HepG2 (cell line): ENCODE data around the gene ANGPTL2. TPM values are rescaled to one million over a fixed set of nuclear protein-coding genes. Genes with fewer than 3 reads are reported as not detected.

Experiments
- ATAC-seq: fragments of 200-7000 bp; cut with Tn5 transposase; 3 replicates; pipeline ENCODE4 v1.9.1; 2020; ENCODE audit warnings: mild to moderate bottlenecking, moderate library complexity
- BruUV-seq: library from RNA; stranded (reverse); fragments of 400-500 nt; replicated peaks from 2 replicates; lab custom pipeline; 2021; lab: Mats Ljungman, UMichigan
- CTCF ChIA-PET: fragments of 300-600 bp; formaldehyde crosslinking; extraction: SDS; loops from one replicate; lab custom pipeline; 2021; ENCODE audit warnings: low total read pairs, inconsistent platforms, low intra/inter-chr PET ratio; lab: Yijun Ruan, JAX
- POLR2A ChIA-PET: fragments of 350-600 bp; sonication (Branson Sonifier 250); formaldehyde crosslinking; loops from one replicate; lab custom pipeline; 2020; ENCODE audit warnings: antibody characterized with exemption, inconsistent platforms; lab: Yijun Ruan, JAX
- DNase-seq: peaks from one replicate; pipeline ENCODE4 v3.0.0-alpha.2; 2015; ENCODE audit warnings: low spot score
- FAIRE-seq: peaks from 3 replicates; lab custom pipeline; 2011; peaks lifted over from hg19 to GRCh38; lab: Jason Lieb, UNC
- H2AFZ ChIP-seq: one replicate; pipeline ENCODE4 v1.6.1; 2011; ENCODE audit warnings: low read length, inconsistent platforms
- H3K27ac ChIP-seq: fragments of 300-600 bp; 3 replicates; pipeline ENCODE4 v1.8.0; 2011; ENCODE audit warnings: mixed run types, mild to moderate bottlenecking, mixed read lengths, low read length, inconsistent platforms; ENCODE audit not compliant: insufficient read depth; ENCODE audit errors: extremely low read length
- H3K27me3 ChIP-seq, 2 experiments: fragments of 200-600 bp in 1 of 2; 2 replicates in 1 of 2; 3 replicates in 1 of 2; pipeline versions ENCODE4 v1.6.0 to v1.8.0; 2011; ENCODE audit warnings: low read length in 2 of 2, mild to moderate bottlenecking in 2 of 2, moderate library complexity in 2 of 2, inconsistent platforms in 1 of 2; ENCODE audit not compliant: insufficient read depth in 2 of 2, control insufficient read depth in 1 of 2
- H3K36me3 ChIP-seq, 2 experiments: fragments of 200-600 bp in 1 of 2; replicated peaks in 1 of 2; 2 replicates in 1 of 2; 3 replicates in 1 of 2; pipeline versions ENCODE4 v1.5.1 to v1.8.0; 2011; ENCODE audit warnings: low read length in 2 of 2, inconsistent platforms in 1 of 2; ENCODE audit not compliant: insufficient read depth in 2 of 2, control insufficient read depth in 1 of 2
- H3K4me1 ChIP-seq: 2 replicates; pipeline ENCODE4 v1.5.1; 2012; ENCODE audit warnings: low read length, inconsistent platforms; ENCODE audit not compliant: insufficient read depth
- H3K4me2 ChIP-seq: 2 replicates; pipeline ENCODE4 v1.6.0; 2011; ENCODE audit warnings: low read depth, low read length, inconsistent platforms
- H3K4me3 ChIP-seq, 3 experiments: fragments of 200-600 bp in 1 of 3; sonication (generic), shearing (Covaris generic) in 1 of 3; replicated peaks in 1 of 3; 2 replicates each; pipeline ENCODE4 v1.5.1; 2011 to 2016; ENCODE audit warnings: low read length in 3 of 3, inconsistent platforms in 2 of 3, low read depth in 2 of 3, mild to moderate bottlenecking in 2 of 3, control low read depth in 1 of 3, mixed read lengths in 1 of 3; ENCODE audit not compliant: insufficient read depth in 1 of 3
- H3K79me2 ChIP-seq: one replicate; pipeline ENCODE4 v1.6.1; 2011; ENCODE audit warnings: low read length, inconsistent platforms; ENCODE audit not compliant: insufficient read depth
- H3K9ac ChIP-seq: 2 replicates; pipeline ENCODE4 v1.6.0; 2011; ENCODE audit warnings: mild to moderate bottlenecking, low read depth, low read length, inconsistent platforms; ENCODE audit not compliant: insufficient read depth
- H3K9me3 ChIP-seq: 2 replicates; pipeline ENCODE4 v1.5.1; 2012; ENCODE audit warnings: mild to moderate bottlenecking, low read length
- H4K20me1 ChIP-seq: 2 replicates; pipeline ENCODE4 v1.6.0; 2011; ENCODE audit warnings: inconsistent platforms, mild to moderate bottlenecking, low read length, moderate library complexity; ENCODE audit not compliant: insufficient read depth
- EZH2 ChIP-seq: conservative IDR thresholded peaks from 2 replicates; pipeline ENCODE4 v1.6.1; 2012; ENCODE audit warnings: mild to moderate bottlenecking, low read depth, low read length, moderate library complexity
- PAXIP1 ChIP-seq: sonication (generic); formaldehyde crosslinking; conservative IDR thresholded peaks from 2 replicates; pipeline ENCODE4 v1.4.0; 2020; ENCODE audit warnings: mild to moderate bottlenecking, missing genetic modification reagents, moderate library complexity
- YY1 ChIP-seq: IDR thresholded peaks from 2 replicates; pipeline ENCODE4 v1.6.1; 2011; ENCODE audit warnings: low read length, low read depth, moderate library complexity, mild to moderate bottlenecking; ENCODE audit not compliant: insufficient read depth, insufficient replicate concordance
- ZFX ChIP-seq: sonication (generic); formaldehyde crosslinking; IDR thresholded peaks from 2 replicates; pipeline ENCODE4 v1.4.0; 2020; ENCODE audit warnings: mild to moderate bottlenecking, low read depth, missing genetic modification reagents, moderate library complexity
- ZNF124 ChIP-seq: sonication (generic); formaldehyde crosslinking; IDR thresholded peaks from 2 replicates; pipeline ENCODE4 v1.4.0; 2020; ENCODE audit warnings: missing genetic modification reagents
- ZNF207 ChIP-seq: fragments of 450-650 bp; IDR thresholded peaks from 2 replicates; pipeline ENCODE4 v1.6.1; 2016; ENCODE audit warnings: antibody characterized with exemption, borderline replicate concordance
- ZNF558 ChIP-seq: sonication (generic); formaldehyde crosslinking; IDR thresholded peaks from 2 replicates; pipeline ENCODE4 v1.9.0; 2022; ENCODE audit warnings: mild to moderate bottlenecking, missing genetic modification reagents, borderline replicate concordance
- ZNF564 ChIP-seq: sonication (generic); formaldehyde crosslinking; IDR thresholded peaks from 2 replicates; pipeline ENCODE4 v1.8.1; 2023; ENCODE audit warnings: mild to moderate bottlenecking, missing genetic modification reagents
- WGBS: methylation state at CpG from one replicate; pipeline ENCODE4 v1.1.6; 2017; ENCODE audit warnings: low lambda C conversion rate; 5-methylcytosine and 5-hydroxymethylcytosine counted together
- in situ Hi-C: cut with HindIII; loops from 2 replicates; pipeline ENCODE4 v1.10.0; 2017; ENCODE audit warnings: low pct_unique_long_range_greater_than_20kb; ENCODE audit not compliant: extremely low pct_ligation_motif_present
- intact Hi-C: fragments of 100-400 bp; cut with micrococcal nuclease; formaldehyde crosslinking; loops from one replicate; pipeline ENCODE4 v1.10.0; 2022; ENCODE audit not compliant: unreplicated experiment
- polyA plus RNA-seq, 8 experiments: library from polyadenylated mRNA; depleted of rRNA in 3 of 8; stranded (reverse) in 7 of 8; unstranded in 1 of 8; fragments of >200 nt; fragmentation: Illumina TruSeq in 4 of 8; extraction: Trizol in 4 of 8; gene quantifications; 2 replicates each; pipeline versions ENCODE4 v1.2.1 to v1.2.3, GENCODE V29; 2011 to 2016; ENCODE audit warnings: low read depth in 4 of 8, missing spikeins in 1 of 8, mixed read lengths in 1 of 8; ENCODE audit not compliant: insufficient read depth in 1 of 8
- total RNA-seq, 5 experiments: library from RNA; depleted of rRNA; stranded (reverse); fragments of >200 nt; fragmentation: Illumina TruSeq; extraction: Trizol; gene quantifications; 2 replicates each; pipeline ENCODE4 v1.2.3, GENCODE V29; 2016; ENCODE audit warnings: low read depth in 1 of 5

The ANGPTL2 gene
- total and polyA plus RNA-seq, 2 of the 13 experiments (the other 11 are each of a cell fraction or from before 2014, with no cell fraction given): 0.91 to 21.0 TPM

- no peak overlapping the region for H2AFZ ChIP-seq
- H3K4me3 ChIP-seq: no peak overlapping the region
- no peak overlapping the region for H3K27ac ChIP-seq
- no peaks in the 10 kb centered on the region for H3K27me3 ChIP-seq
- H3K36me3 ChIP-seq: no peaks in the 10 kb centered on the region
- ATAC-seq (no peak), DNase-seq (no peak), FAIRE-seq (no peak)
- H3K4me2 ChIP-seq: no peak overlapping the region
- WGBS: 83% methylated on average over 5 of the region's 5 CpGs
- H3K9ac ChIP-seq: no peak overlapping the region
- no peaks in the 10 kb centered on the region for H3K4me1 ChIP-seq
- intact Hi-C loops: no loop called here
- no TSS peak for BruUV-seq
- ChIA-PET POLR2A (no interaction called here), CTCF (no interaction called here)
- in situ Hi-C loops: no loop called here
- no peak for TF ChIP-seq PAXIP1
- TF ChIP-seq ZNF564 (CRISPR knock-in tag): no peak
- TF ChIP-seq ZNF207: no peak
- no peak for TF ChIP-seq ZNF558
- TF ChIP-seq ZFX (CRISPR knock-in tag): no peak
- no peak for TF ChIP-seq EZH2
- no peak for TF ChIP-seq ZNF124 (CRISPR knock-in tag)
- TF ChIP-seq YY1: no peak
- no peaks in the 10 kb centered on the region for H3K79me2 ChIP-seq
- no peaks in the 10 kb centered on the region for H3K9me3 ChIP-seq
- no peaks in the 10 kb centered on the region for H4K20me1 ChIP-seq
These were observed 83.9 kb downstream of the ANGPTL2 start for GRCh38 chr9:127038531-127038930.

Other genes starting within 250 kb of the ANGPTL2 start
- 2.2 and 3.7 TPM in 2 replicates for gene RALGPS1, start 207.9 kb downstream of the ANGPTL2 start, total RNA-seq (2016; rRNA removed; fragmentation: Illumina TruSeq; extraction: Trizol)
- 6.5 and 9.5 TPM in 2 replicates for gene RALGPS1, start 207.9 kb downstream of the ANGPTL2 start, polyA plus RNA-seq (2011; rRNA removed)
- gene GARNL3, start 142.1 kb upstream of the ANGPTL2 start, total RNA-seq (2016; rRNA removed; fragmentation: Illumina TruSeq; extraction: Trizol): 6.0 and 11.0 TPM in 2 replicates
- 3.9 and 6.7 TPM in 2 replicates for gene GARNL3, start 142.1 kb upstream of the ANGPTL2 start, polyA plus RNA-seq (2011; rRNA removed)